K562 (cell line): ENCODE results near the gene AMPD1. TPM values are rescaled to one million over a fixed set of nuclear protein-coding genes. Genes with fewer than 3 reads are reported as not detected.

Experiments used
- ATAC-seq: fragments of 200-7000 bp; cut with Tn5 transposase; 3 replicates; pipeline ENCODE4 v1.9.1; 2020; ENCODE audit warnings: moderate library complexity
- BruUV-seq: library from RNA; stranded (reverse); fragments of 400-500 nt; replicated peaks from 2 replicates; lab custom pipeline; 2021; lab: Mats Ljungman, UMichigan
- CTCF ChIA-PET: fragments of 300-600 bp; formaldehyde crosslinking; extraction: SDS; loops from one replicate; lab custom pipeline; 2021; ENCODE audit warnings: low intra/inter-chr PET ratio; lab: Yijun Ruan, JAX
- POLR2A ChIA-PET: fragments of 300-600, 350-650 bp; sonication (Branson Sonifier 250); formaldehyde crosslinking; extraction: SDS; loops from one replicate; lab custom pipeline; 2021; ENCODE audit warnings: antibody characterized with exemption, inconsistent platforms; lab: Yijun Ruan, JAX
- DNase-seq, 4 experiments: peaks; one replicate each; pipeline versions ENCODE4 v3.0.0 to v3.0.0-alpha.2; 2011 to 2018; ENCODE audit warnings: low spot score in 3 of 4, mixed read lengths in 3 of 4; ENCODE audit errors: extremely low read depth in 1 of 4
- FAIRE-seq: peaks from 2 replicates; lab custom pipeline; 2011; peaks lifted over from hg19 to GRCh38; lab: Jason Lieb, UNC
- H2AFZ ChIP-seq: 2 replicates; pipeline ENCODE4 v1.6.0; 2011; ENCODE audit warnings: low read depth, low read length, control low read depth, inconsistent platforms
- H3K27ac ChIP-seq: fragments of 200-600 bp; 3 replicates; pipeline ENCODE4 v1.8.0; 2011; ENCODE audit warnings: low read depth, mild to moderate bottlenecking, control low read depth, inconsistent platforms, low read length, moderate library complexity, mixed read lengths; ENCODE audit errors: extremely low read depth
- H3K27me3 ChIP-seq, 2 experiments: fragments of 300-600 bp in 1 of 2; 2 replicates in 1 of 2; 3 replicates in 1 of 2; pipeline versions ENCODE4 v1.6.0 to v1.8.0; 2011; ENCODE audit warnings: inconsistent platforms in 2 of 2, low read length in 2 of 2, mild to moderate bottlenecking in 1 of 2, mixed read lengths in 1 of 2, moderate library complexity in 1 of 2; ENCODE audit not compliant: control insufficient read depth in 2 of 2, insufficient read depth in 2 of 2
- H3K36me3 ChIP-seq: fragments of 300-600 bp; 3 replicates; pipeline ENCODE4 v1.8.0; 2011; ENCODE audit warnings: mild to moderate bottlenecking, low read length, inconsistent platforms; ENCODE audit not compliant: control insufficient read depth, insufficient read depth
- H3K4me1 ChIP-seq, 2 experiments: fragments of 200-600 bp in 1 of 2; replicated peaks in 1 of 2; 2 replicates in 1 of 2; 3 replicates in 1 of 2; pipeline versions ENCODE4 v1.5.1 to v1.8.0; 2011; ENCODE audit warnings: inconsistent platforms in 2 of 2, low read length in 2 of 2, mild to moderate bottlenecking in 1 of 2, mixed read lengths in 1 of 2, moderate library complexity in 1 of 2; ENCODE audit not compliant: control insufficient read depth in 2 of 2, insufficient read depth in 2 of 2
- H3K4me2 ChIP-seq: 2 replicates; pipeline ENCODE4 v1.6.1; 2011; ENCODE audit warnings: low read length, control low read depth, inconsistent platforms, mixed read lengths; ENCODE audit not compliant: insufficient read depth
- H3K4me3 ChIP-seq: fragments of 200-600 bp; sonication (generic), shearing (Covaris generic); 2 replicates; pipeline ENCODE4 v1.5.1; 2016; ENCODE audit warnings: control low read depth, inconsistent platforms
- H3K79me2 ChIP-seq: fragments of 200-600 bp; 3 replicates; pipeline ENCODE4 v1.8.0; 2011; ENCODE audit warnings: low read length, inconsistent platforms; ENCODE audit not compliant: control insufficient read depth, insufficient read depth
- H3K9ac ChIP-seq, 2 experiments: 2 replicates each; pipeline versions ENCODE4 v1.6.0 to v1.6.1; 2011; ENCODE audit warnings: low read depth in 2 of 2, low read length in 2 of 2, control low read depth in 1 of 2, inconsistent platforms in 1 of 2, mild to moderate bottlenecking in 1 of 2, mixed read lengths in 1 of 2; ENCODE audit not compliant: insufficient read depth in 1 of 2
- H3K9me1 ChIP-seq: one replicate; pipeline ENCODE4 v1.6.0; 2011; ENCODE audit warnings: inconsistent platforms, mild to moderate bottlenecking, low read length, moderate library complexity; ENCODE audit not compliant: control insufficient read depth, insufficient read depth
- H3K9me3 ChIP-seq: replicated peaks from 2 replicates; pipeline ENCODE4 v1.5.1; 2011; ENCODE audit warnings: low read depth, low read length, inconsistent platforms; ENCODE audit not compliant: control insufficient read depth, insufficient read depth
- H4K20me1 ChIP-seq: replicated peaks from 2 replicates; pipeline ENCODE4 v1.6.1; 2011; ENCODE audit warnings: low read length, inconsistent platforms, mixed read lengths; ENCODE audit not compliant: control insufficient read depth, insufficient read depth
- COPS2 ChIP-seq: fragments of 450-650 bp; conservative IDR thresholded peaks from 2 replicates; pipeline ENCODE4 v1.6.1; 2016; ENCODE audit warnings: mild to moderate bottlenecking, moderate library complexity
- DACH1 ChIP-seq: fragments of 450-650 bp; IDR thresholded peaks from 2 replicates; pipeline ENCODE4 v1.6.1; 2018; ENCODE audit not compliant: partially characterized antibody
- DEAF1 ChIP-seq: fragments of 450-650 bp; formaldehyde crosslinking; IDR thresholded peaks from 2 replicates; pipeline ENCODE4 v1.4.0; 2020; ENCODE audit warnings: mild to moderate bottlenecking, moderate library complexity
- DMBX1 ChIP-seq: fragments of 250-450 bp; sonication (Bioruptor Pico); IDR thresholded peaks from 2 replicates; pipeline ENCODE4 v1.8.0; 2022; ENCODE audit warnings: inconsistent platforms, mild to moderate bottlenecking, moderate library complexity, borderline replicate concordance
- MXD1 ChIP-seq: fragments of 250-450 bp; sonication (Bioruptor Pico); IDR thresholded peaks from 2 replicates; pipeline ENCODE4 v1.8.0; 2021; ENCODE audit warnings: borderline replicate concordance, mild to moderate bottlenecking, moderate library complexity; ENCODE audit not compliant: poor library complexity, severe bottlenecking
- U2AF2 ChIP-seq: fragments of 200-400 bp; formaldehyde crosslinking; optimal IDR thresholded peaks from 2 replicates; pipeline ENCODE3; 2017; ENCODE audit warnings: low read depth, mild to moderate bottlenecking, low read length
- ZNF121 ChIP-seq: sonication (generic); formaldehyde crosslinking; conservative IDR thresholded peaks from 2 replicates; pipeline ENCODE4 v1.8.0; 2022; ENCODE audit warnings: missing genetic modification reagents
- ZNF3 ChIP-seq: fragments of 250-450 bp; sonication (Bioruptor Pico); IDR thresholded peaks from 2 replicates; pipeline ENCODE4 v1.5.0; 2021; ENCODE audit warnings: mild to moderate bottlenecking, moderate library complexity
- ZNF785 ChIP-seq: fragments of 250-450 bp; sonication (Bioruptor Pico); IDR thresholded peaks from 2 replicates; pipeline ENCODE4 v1.4.0; 2020; ENCODE audit warnings: mild to moderate bottlenecking
- WGBS: fragments of 100-300 bp; shearing (Covaris generic); methylation state at CpG from one replicate; pipeline ENCODE4 v1.1.6; 2016; ENCODE audit warnings: low coverage, mixed read lengths; ENCODE audit not compliant: insufficient coverage; ENCODE audit errors: missing lambda C conversion rate; 5-methylcytosine and 5-hydroxymethylcytosine counted together
- in situ Hi-C: fragments of 300-500 bp; cut with MboI; formaldehyde crosslinking; loops from 4 replicates; pipeline ENCODE4 v1.15.0; 2018; ENCODE audit warnings: inconsistent platforms, mixed read lengths
- intact Hi-C: fragments of 100-400 bp; cut with micrococcal nuclease; formaldehyde crosslinking; loops from 2 replicates; pipeline ENCODE4 v1.14.2; 2022
- polyA plus RNA-seq, 8 experiments: library from polyadenylated mRNA; depleted of rRNA in 4 of 8; stranded (reverse) in 5 of 8; unstranded in 3 of 8; fragments of >200 nt; fragmentation: Nextera tagmentation in 2 of 8; fragmentation: Illumina TruSeq in 1 of 8; extraction: Ambion mirVana in 2 of 8; extraction: Trizol in 1 of 8; gene quantifications; 2 replicates each; pipeline versions ENCODE4 v1.2.1 to v1.2.3, GENCODE V29; 2011 to 2014; ENCODE audit warnings: inconsistent platforms in 1 of 8, missing spikeins in 1 of 8
- total RNA-seq, 7 experiments: library from RNA; depleted of rRNA in 6 of 7; stranded (reverse); fragments of >200 nt in 6 of 7; fragmentation: Illumina TruSeq in 2 of 7; extraction: Trizol in 2 of 7; gene quantifications; 2 replicates each; pipeline versions ENCODE4 v1.2.1 to v1.2.3, GENCODE V29; 2011 to 2021; ENCODE audit warnings: low replicate concordance in 1 of 7
- TF ChIP-seq, protein P1 (sequence below), 3 experiments: fragments of 200-800 bp in 1 of 3; fragments of 250-450 bp in 1 of 3; fragments of 450-650 bp in 1 of 3; sonication (Bioruptor Pico) in 1 of 3; sonication (Bioruptor generic) in 1 of 3; formaldehyde crosslinking in 1 of 3; IDR thresholded peaks; 2 replicates each; pipeline versions ENCODE4 v1.6.1 to v1.8.0; 2016 to 2022; ENCODE audit warnings: mild to moderate bottlenecking in 2 of 3, missing genetic modification characterization in 2 of 3, missing compliant biosample characterization in 1 of 3, moderate library complexity in 1 of 3
- TF ChIP-seq, protein P2 (sequence below): sonication (generic); formaldehyde crosslinking; IDR thresholded peaks from 2 replicates; pipeline ENCODE4 v1.8.0; 2022; ENCODE audit warnings: mild to moderate bottlenecking, missing genetic modification reagents, borderline replicate concordance

The AMPD1 gene
- total and polyA plus RNA-seq, 9 of the 15 experiments (the other 6 are each of a cell fraction or from before 2014, with no cell fraction given) = 0.04 to 0.17 TPM; not detected in 7

- no peaks in the 10 kb centered on the region for H4K20me1 ChIP-seq
- FAIRE-seq (no peak), ATAC-seq (no peak), DNase-seq (no peak)
- H3K4me2 ChIP-seq = no peak overlapping the region
- H3K36me3 ChIP-seq = no peaks in the 10 kb centered on the region
- no TSS peak for BruUV-seq
- H3K9ac ChIP-seq = no peak overlapping the region
- in situ Hi-C loops (no loop called here), intact Hi-C loops (no loop called here)
- H3K27me3 ChIP-seq = peaks cover under 1 to 17% of the 10 kb centered on the region in 2 experiments; a peak in 2 of 5 replicates
- no peak overlapping the region for H2AFZ ChIP-seq
- H3K27ac ChIP-seq = no peak overlapping the region
- POLR2A ChIA-PET = interaction anchor here (1.0 kb wide), 1 partner anchor 13 kb away, joined by 4 read pairs; no protein-coding TSS in a partner anchor
- H3K79me2 ChIP-seq = no peaks in the 10 kb centered on the region
- 13% methylated on average over 9 of the region's 9 CpGs for WGBS
- CTCF ChIA-PET = interaction anchor here (1.0 to 2.7 kb wide), 2 partner anchors 324 to 693 kb away, joined by 4 to 8 read pairs; no protein-coding TSS in a partner anchor
- H3K9me1 ChIP-seq = no peaks in the 10 kb centered on the region
- H3K9me3 ChIP-seq = no peaks in the 10 kb centered on the region
- H3K4me3 ChIP-seq = no peak overlapping the region
- peaks cover 4 to 13% of the 10 kb centered on the region in 2 experiments; a peak in 3 of 5 replicates for H3K4me1 ChIP-seq
- TF ChIP-seq, protein P1, sequence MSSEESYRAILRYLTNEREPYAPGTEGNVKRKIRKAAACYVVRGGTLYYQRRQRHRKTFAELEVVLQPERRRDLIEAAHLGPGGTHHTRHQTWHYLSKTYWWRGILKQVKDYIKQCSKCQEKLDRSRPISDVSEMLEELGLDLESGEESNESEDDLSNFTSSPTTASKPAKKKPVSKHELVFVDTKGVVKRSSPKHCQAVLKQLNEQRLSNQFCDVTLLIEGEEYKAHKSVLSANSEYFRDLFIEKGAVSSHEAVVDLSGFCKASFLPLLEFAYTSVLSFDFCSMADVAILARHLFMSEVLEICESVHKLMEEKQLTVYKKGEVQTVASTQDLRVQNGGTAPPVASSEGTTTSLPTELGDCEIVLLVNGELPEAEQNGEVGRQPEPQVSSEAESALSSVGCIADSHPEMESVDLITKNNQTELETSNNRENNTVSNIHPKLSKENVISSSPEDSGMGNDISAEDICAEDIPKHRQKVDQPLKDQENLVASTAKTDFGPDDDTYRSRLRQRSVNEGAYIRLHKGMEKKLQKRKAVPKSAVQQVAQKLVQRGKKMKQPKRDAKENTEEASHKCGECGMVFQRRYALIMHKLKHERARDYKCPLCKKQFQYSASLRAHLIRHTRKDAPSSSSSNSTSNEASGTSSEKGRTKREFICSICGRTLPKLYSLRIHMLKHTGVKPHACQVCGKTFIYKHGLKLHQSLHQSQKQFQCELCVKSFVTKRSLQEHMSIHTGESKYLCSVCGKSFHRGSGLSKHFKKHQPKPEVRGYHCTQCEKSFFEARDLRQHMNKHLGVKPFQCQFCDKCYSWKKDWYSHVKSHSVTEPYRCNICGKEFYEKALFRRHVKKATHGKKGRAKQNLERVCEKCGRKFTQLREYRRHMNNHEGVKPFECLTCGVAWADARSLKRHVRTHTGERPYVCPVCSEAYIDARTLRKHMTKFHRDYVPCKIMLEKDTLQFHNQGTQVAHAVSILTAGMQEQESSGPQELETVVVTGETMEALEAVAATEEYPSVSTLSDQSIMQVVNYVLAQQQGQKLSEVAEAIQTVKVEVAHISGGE (CRISPR knock-in tag; IDR thresholded peaks at IDR 0.05) = peak in 1 of 3 experiments; percentile 36; a peak in 1 of 6 replicates
- TF ChIP-seq ZNF785 (CRISPR knock-in tag) (no peak), DEAF1 (CRISPR knock-in tag) (peak; percentile 31; the same call in 1 of the 2 replicates), DMBX1 (no peak), ZNF121 (CRISPR knock-in tag) (peak; percentile 51; the same call in 1 of the 2 replicates), ZNF3 (CRISPR knock-in tag) (no peak), U2AF2 (no peak), COPS2 (no peak), MXD1 (CRISPR knock-in tag) (no peak), DACH1 (peak; percentile 33)
- TF ChIP-seq, protein P2, sequence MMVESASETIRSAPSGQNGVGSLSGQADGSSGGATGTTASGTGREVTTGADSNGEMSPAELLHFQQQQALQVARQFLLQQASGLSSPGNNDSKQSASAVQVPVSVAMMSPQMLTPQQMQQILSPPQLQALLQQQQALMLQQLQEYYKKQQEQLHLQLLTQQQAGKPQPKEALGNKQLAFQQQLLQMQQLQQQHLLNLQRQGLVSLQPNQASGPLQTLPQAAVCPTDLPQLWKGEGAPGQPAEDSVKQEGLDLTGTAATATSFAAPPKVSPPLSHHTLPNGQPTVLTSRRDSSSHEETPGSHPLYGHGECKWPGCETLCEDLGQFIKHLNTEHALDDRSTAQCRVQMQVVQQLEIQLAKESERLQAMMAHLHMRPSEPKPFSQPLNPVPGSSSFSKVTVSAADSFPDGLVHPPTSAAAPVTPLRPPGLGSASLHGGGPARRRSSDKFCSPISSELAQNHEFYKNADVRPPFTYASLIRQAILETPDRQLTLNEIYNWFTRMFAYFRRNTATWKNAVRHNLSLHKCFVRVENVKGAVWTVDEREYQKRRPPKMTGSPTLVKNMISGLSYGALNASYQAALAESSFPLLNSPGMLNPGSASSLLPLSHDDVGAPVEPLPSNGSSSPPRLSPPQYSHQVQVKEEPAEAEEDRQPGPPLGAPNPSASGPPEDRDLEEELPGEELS (CRISPR knock-in tag) = no peak
Observed at GRCh38 chr1:114671011-114671938, 24.1 kb downstream of the AMPD1 start.
